HepG2 (cell line): ENCODE measurements around the gene KDM3B. TPM values are rescaled to one million over a fixed set of nuclear protein-coding genes. Genes with fewer than 3 reads are reported as not detected.

Experiments used
- BRCA1 ChIP-seq: sonication (generic); formaldehyde crosslinking; IDR thresholded peaks from 2 replicates; pipeline ENCODE4 v1.4.0; 2020; ENCODE audit warnings: missing genetic modification reagents
- CHD4 ChIP-seq: fragments of 200-600 bp; sonication (generic); IDR thresholded peaks from 2 replicates; pipeline ENCODE4 v1.7.0; 2017; ENCODE audit warnings: mild to moderate bottlenecking, low read length, borderline replicate concordance
- GATA4 ChIP-seq: sonication (generic); IDR thresholded peaks from 2 replicates; pipeline ENCODE4 v1.6.1; 2016; ENCODE audit warnings: antibody characterized with exemption, low read depth, borderline replicate concordance
- KDM2A ChIP-seq: sonication (generic); formaldehyde crosslinking; IDR thresholded peaks from 2 replicates; pipeline ENCODE4 v1.4.0; 2020; ENCODE audit warnings: low read depth, missing genetic modification reagents, borderline replicate concordance
- NR1H2 ChIP-seq: sonication (generic); formaldehyde crosslinking; IDR thresholded peaks from 2 replicates; pipeline ENCODE4 v1.8.1; 2022; ENCODE audit warnings: low read depth, missing genetic modification reagents, borderline replicate concordance
- RAD21 ChIP-seq: fragments of 450-650 bp; formaldehyde crosslinking; IDR thresholded peaks from 2 replicates; pipeline ENCODE4 v1.5.0; 2020; ENCODE audit warnings: mild to moderate bottlenecking
- TEAD2 ChIP-seq: sonication (generic); formaldehyde crosslinking; IDR thresholded peaks from 2 replicates; pipeline ENCODE4 v1.9.0; 2021; ENCODE audit warnings: missing genetic modification reagents
- THAP11 ChIP-seq: IDR thresholded peaks from 2 replicates; pipeline ENCODE4 v1.6.1; 2016; ENCODE audit warnings: missing biosample characterization, missing genetic modification reagents
- ZNF383 ChIP-seq: sonication (generic); formaldehyde crosslinking; IDR thresholded peaks from 2 replicates; pipeline ENCODE4 v1.4.0; 2020; ENCODE audit warnings: missing genetic modification reagents, mild to moderate bottlenecking, borderline replicate concordance
- ZNF776 ChIP-seq: sonication (generic); formaldehyde crosslinking; IDR thresholded peaks from 2 replicates; pipeline ENCODE4 v1.4.0; 2020; ENCODE audit warnings: mild to moderate bottlenecking, missing genetic modification reagents
- polyA plus RNA-seq, 8 experiments: library from polyadenylated mRNA; depleted of rRNA in 3 of 8; stranded (reverse) in 7 of 8; unstranded in 1 of 8; fragments of >200 nt; fragmentation: Illumina TruSeq in 4 of 8; extraction: Trizol in 4 of 8; gene quantifications; 2 replicates each; pipeline versions ENCODE4 v1.2.1 to v1.2.3, GENCODE V29; 2011 to 2016; ENCODE audit warnings: low read depth in 4 of 8, missing spikeins in 1 of 8, mixed read lengths in 1 of 8; ENCODE audit not compliant: insufficient read depth in 1 of 8
- total RNA-seq, 5 experiments: library from RNA; depleted of rRNA; stranded (reverse); fragments of >200 nt; fragmentation: Illumina TruSeq; extraction: Trizol; gene quantifications; 2 replicates each; pipeline ENCODE4 v1.2.3, GENCODE V29; 2016; ENCODE audit warnings: low read depth in 1 of 5
- TF ChIP-seq, protein P1 (sequence below): sonication (generic); formaldehyde crosslinking; IDR thresholded peaks from 2 replicates; pipeline ENCODE4 v1.8.0; 2022; ENCODE audit warnings: missing genetic modification reagents, low read depth, mild to moderate bottlenecking, borderline replicate concordance
- TF ChIP-seq, protein P2 (sequence below): sonication (generic); formaldehyde crosslinking; IDR thresholded peaks from 2 replicates; pipeline ENCODE4 v1.4.0; 2020; ENCODE audit warnings: low read depth, missing genetic modification reagents
- TF ChIP-seq, protein P3 (sequence below): sonication (generic); formaldehyde crosslinking; IDR thresholded peaks from 2 replicates; pipeline ENCODE4 v1.9.0; 2021; ENCODE audit warnings: mild to moderate bottlenecking, missing genetic modification reagents
- TF ChIP-seq, protein P4 (sequence below): sonication (generic); formaldehyde crosslinking; IDR thresholded peaks from 2 replicates; pipeline ENCODE4 v1.4.0; 2020; ENCODE audit warnings: missing genetic modification reagents, mild to moderate bottlenecking, borderline replicate concordance

The KDM3B gene
- total and polyA plus RNA-seq, 2 of the 13 experiments (the other 11 are each of a cell fraction or from before 2014, with no cell fraction given) = 19.7 to 34.3 TPM

DNA sequence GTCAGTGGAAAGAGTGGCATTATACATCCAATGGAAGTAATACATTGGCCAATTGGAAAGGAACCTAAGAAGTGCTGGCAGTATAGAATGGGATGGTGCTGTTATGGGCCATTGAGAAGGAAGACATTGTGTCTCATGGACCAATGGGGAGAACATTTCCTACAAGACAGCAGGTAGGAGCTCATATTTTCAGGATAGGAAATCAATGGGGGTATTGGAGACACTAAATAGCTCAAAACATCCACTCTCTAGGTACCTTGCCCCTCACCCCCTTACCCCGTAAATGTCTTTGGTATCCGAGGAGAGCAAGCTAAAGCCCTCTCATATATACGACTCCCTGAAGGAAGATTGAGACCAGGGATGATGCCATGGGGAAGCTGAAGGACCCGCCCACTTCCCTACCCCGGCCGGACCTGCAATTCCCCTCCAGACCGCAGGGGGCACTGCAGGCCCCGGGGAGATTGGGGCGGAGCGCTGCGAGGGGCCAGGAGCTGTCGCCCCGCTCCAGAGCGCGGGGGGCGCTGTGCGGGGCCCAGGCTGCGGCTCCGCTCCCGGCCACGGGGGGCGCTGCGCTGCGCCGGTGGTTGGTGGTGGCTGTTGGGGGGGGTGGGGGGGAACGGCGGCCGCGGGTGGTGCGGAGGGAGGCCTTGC is at the start of gene KDM3B (continued):
- TF ChIP-seq, protein P1, sequence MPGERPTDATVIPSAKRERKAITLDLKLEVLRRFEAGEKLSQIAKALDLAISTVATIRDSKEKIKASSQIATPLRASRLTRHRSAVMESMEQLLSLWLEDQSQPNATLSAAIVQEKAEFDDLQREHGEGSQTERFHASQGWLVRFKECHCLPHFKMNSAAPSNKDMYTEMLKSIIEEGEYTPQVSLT (CRISPR knock-in tag) = no peak
- no peak for TF ChIP-seq BRCA1 (CRISPR knock-in tag)
- no peak for TF ChIP-seq CHD4
- TF ChIP-seq, protein P2, sequence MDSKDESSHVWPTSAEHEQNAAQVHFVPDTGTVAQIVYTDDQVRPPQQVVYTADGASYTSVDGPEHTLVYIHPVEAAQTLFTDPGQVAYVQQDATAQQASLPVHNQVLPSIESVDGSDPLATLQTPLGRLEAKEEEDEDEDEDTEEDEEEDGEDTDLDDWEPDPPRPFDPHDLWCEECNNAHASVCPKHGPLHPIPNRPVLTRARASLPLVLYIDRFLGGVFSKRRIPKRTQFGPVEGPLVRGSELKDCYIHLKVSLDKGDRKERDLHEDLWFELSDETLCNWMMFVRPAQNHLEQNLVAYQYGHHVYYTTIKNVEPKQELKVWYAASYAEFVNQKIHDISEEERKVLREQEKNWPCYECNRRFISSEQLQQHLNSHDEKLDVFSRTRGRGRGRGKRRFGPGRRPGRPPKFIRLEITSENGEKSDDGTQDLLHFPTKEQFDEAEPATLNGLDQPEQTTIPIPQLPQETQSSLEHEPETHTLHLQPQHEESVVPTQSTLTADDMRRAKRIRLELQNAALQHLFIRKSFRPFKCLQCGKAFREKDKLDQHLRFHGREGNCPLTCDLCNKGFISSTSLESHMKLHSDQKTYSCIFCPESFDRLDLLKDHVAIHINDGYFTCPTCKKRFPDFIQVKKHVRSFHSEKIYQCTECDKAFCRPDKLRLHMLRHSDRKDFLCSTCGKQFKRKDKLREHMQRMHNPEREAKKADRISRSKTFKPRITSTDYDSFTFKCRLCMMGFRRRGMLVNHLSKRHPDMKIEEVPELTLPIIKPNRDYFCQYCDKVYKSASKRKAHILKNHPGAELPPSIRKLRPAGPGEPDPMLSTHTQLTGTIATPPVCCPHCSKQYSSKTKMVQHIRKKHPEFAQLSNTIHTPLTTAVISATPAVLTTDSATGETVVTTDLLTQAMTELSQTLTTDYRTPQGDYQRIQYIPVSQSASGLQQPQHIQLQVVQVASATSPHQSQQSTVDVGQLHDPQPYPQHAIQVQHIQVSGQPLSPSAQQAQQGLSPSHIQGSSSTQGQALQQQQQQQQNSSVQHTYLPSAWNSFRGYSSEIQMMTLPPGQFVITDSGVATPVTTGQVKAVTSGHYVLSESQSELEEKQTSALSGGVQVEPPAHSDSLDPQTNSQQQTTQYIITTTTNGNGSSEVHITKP (CRISPR knock-in tag) = 0 out of 2 replicates have a peak, but pooled peaks have one; percentile 78
- peak; percentile 82 for TF ChIP-seq THAP11
- peak; percentile 79 for TF ChIP-seq KDM2A (CRISPR knock-in tag)
- TF ChIP-seq GATA4 = no peak
- no peak for TF ChIP-seq ZNF776
- TF ChIP-seq RAD21 (CRISPR knock-in tag) = peak; percentile 65; the same call in 1 of the 2 replicates
- no peak for TF ChIP-seq NR1H2 (CRISPR knock-in tag)
- TF ChIP-seq, protein P3, sequence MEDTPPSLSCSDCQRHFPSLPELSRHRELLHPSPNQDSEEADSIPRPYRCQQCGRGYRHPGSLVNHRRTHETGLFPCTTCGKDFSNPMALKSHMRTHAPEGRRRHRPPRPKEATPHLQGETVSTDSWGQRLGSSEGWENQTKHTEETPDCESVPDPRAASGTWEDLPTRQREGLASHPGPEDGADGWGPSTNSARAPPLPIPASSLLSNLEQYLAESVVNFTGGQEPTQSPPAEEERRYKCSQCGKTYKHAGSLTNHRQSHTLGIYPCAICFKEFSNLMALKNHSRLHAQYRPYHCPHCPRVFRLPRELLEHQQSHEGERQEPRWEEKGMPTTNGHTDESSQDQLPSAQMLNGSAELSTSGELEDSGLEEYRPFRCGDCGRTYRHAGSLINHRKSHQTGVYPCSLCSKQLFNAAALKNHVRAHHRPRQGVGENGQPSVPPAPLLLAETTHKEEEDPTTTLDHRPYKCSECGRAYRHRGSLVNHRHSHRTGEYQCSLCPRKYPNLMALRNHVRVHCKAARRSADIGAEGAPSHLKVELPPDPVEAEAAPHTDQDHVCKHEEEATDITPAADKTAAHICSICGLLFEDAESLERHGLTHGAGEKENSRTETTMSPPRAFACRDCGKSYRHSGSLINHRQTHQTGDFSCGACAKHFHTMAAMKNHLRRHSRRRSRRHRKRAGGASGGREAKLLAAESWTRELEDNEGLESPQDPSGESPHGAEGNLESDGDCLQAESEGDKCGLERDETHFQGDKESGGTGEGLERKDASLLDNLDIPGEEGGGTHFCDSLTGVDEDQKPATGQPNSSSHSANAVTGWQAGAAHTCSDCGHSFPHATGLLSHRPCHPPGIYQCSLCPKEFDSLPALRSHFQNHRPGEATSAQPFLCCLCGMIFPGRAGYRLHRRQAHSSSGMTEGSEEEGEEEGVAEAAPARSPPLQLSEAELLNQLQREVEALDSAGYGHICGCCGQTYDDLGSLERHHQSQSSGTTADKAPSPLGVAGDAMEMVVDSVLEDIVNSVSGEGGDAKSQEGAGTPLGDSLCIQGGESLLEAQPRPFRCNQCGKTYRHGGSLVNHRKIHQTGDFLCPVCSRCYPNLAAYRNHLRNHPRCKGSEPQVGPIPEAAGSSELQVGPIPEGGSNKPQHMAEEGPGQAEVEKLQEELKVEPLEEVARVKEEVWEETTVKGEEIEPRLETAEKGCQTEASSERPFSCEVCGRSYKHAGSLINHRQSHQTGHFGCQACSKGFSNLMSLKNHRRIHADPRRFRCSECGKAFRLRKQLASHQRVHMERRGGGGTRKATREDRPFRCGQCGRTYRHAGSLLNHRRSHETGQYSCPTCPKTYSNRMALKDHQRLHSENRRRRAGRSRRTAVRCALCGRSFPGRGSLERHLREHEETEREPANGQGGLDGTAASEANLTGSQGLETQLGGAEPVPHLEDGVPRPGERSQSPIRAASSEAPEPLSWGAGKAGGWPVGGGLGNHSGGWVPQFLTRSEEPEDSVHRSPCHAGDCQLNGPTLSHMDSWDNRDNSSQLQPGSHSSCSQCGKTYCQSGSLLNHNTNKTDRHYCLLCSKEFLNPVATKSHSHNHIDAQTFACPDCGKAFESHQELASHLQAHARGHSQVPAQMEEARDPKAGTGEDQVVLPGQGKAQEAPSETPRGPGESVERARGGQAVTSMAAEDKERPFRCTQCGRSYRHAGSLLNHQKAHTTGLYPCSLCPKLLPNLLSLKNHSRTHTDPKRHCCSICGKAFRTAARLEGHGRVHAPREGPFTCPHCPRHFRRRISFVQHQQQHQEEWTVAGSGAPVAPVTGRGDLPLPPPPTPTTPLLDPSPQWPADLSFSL (CRISPR knock-in tag) = no peak
- TF ChIP-seq, protein P4, sequence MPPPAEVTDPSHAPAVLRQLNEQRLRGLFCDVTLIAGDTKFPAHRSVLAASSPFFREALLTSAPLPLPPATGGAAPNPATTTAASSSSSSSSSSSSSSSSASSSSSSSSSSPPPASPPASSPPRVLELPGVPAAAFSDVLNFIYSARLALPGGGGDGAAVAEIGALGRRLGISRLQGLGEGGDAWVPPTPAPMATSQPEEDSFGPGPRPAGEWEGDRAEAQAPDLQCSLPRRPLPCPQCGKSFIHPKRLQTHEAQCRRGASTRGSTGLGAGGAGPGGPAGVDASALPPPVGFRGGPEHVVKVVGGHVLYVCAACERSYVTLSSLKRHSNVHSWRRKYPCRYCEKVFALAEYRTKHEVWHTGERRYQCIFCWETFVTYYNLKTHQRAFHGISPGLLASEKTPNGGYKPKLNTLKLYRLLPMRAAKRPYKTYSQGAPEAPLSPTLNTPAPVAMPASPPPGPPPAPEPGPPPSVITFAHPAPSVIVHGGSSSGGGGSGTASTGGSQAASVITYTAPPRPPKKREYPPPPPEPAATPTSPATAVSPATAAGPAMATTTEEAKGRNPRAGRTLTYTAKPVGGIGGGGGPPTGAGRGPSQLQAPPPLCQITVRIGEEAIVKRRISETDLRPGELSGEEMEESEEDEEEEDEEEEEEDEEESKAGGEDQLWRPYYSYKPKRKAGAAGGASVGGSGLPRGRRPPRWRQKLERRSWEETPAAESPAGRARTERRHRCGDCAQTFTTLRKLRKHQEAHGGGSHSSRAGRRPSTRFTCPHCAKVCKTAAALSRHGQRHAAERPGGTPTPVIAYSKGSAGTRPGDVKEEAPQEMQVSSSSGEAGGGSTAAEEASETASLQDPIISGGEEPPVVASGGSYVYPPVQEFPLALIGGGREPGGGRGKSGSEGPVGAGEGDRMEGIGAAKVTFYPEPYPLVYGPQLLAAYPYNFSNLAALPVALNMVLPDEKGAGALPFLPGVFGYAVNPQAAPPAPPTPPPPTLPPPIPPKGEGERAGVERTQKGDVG (CRISPR knock-in tag) = no peak
- TF ChIP-seq ZNF383 = no peak
- TF ChIP-seq TEAD2 (CRISPR knock-in tag) = no peak
